ENCODE data around the gene TIAM2. TPM values are rescaled to one million over a fixed set of nuclear protein-coding genes. Genes with fewer than 3 reads are reported as not detected.

TIAM2 gene
- total and polyA plus RNA-seq, 9 of the 15 experiments (the other 6 are each of a cell fraction or from before 2014, with no cell fraction given): 0.73 to 6.5 (median 4.3) TPM

- no peak for TF ChIP-seq CREB5 (CRISPR knock-in tag; IDR thresholded peaks at IDR 0.05)
- TF ChIP-seq JUN (IDR thresholded peaks at IDR 0.05; ENCODE audit: borderline replicate concordance, low read depth, low read length): 0 out of 2 replicates have a peak, but pooled peaks have one; percentile 40
- no peak for TF ChIP-seq JUN (CRISPR knock-in tag; IDR thresholded peaks at IDR 0.05; ENCODE audit: borderline replicate concordance)
- no peak for TF ChIP-seq ZNF717 (CRISPR knock-in tag; IDR thresholded peaks at IDR 0.05)
- peak; percentile 98 for TF ChIP-seq HES1 (IDR thresholded peaks at IDR 0.05; ENCODE audit: low read depth)
- peak; percentile 97; the same call in 1 of the 2 replicates for TF ChIP-seq ZNF609 (CRISPR knock-in tag; IDR thresholded peaks at IDR 0.05; ENCODE audit: borderline replicate concordance)
- TF ChIP-seq ZNF639 (CRISPR knock-in tag; conservative IDR thresholded peaks at IDR 0.05 in 1 of 2, IDR thresholded peaks at IDR 0.05 in 1 of 2): 0 out of 4 replicates have a peak, but pooled peaks of 1 of the 2 experiments have one; percentile 35
- TF ChIP-seq PHF20 (IDR thresholded peaks at IDR 0.05; ENCODE audit: partially characterized antibody): no peak
- no peak for TF ChIP-seq TEAD2 (tag; IDR thresholded peaks at IDR 0.05)
- peak; percentile 99 for TF ChIP-seq CBFA2T3 (IDR thresholded peaks at IDR 0.05)
- TF ChIP-seq ZNF398 (CRISPR knock-in tag; IDR thresholded peaks at IDR 0.05): no peak
- TF ChIP-seq THAP7 (CRISPR knock-in tag; IDR thresholded peaks at IDR 0.05): no peak
- peak; percentile 81 for TF ChIP-seq PKNOX1 (IDR thresholded peaks at IDR 0.05)
- TF ChIP-seq MCM2 (IDR thresholded peaks at IDR 0.05; ENCODE audit: low read depth): no peak
- TF ChIP-seq ZFP30 (CRISPR knock-in tag; IDR thresholded peaks at IDR 0.05; ENCODE audit: borderline replicate concordance): no peak
These were observed 84.9 kb downstream of the TIAM2 start (continued) for GRCh38 chr6:155079985-155080452.

All from K562 (cell line).